Astrocyte of the spinal cord (primary cell): ENCODE results near the gene CRYGA.
"Not testable (repeated sequence)": the region's sequence is repeated elsewhere in the genome, so short reads cannot be mapped to it uniquely, and the experiment has no call there.

ENCODE experiments used
- DNase-seq: peaks from one replicate; pipeline ENCODE4 v3.0.0; 2011; ENCODE audit warnings: low read depth, low spot score
- H3K4me3 ChIP-seq: 2 replicates; pipeline ENCODE4 v1.5.1; 2011; ENCODE audit warnings: low read depth, mild to moderate bottlenecking, low read length, moderate library complexity
- in situ Hi-C: cut with HindIII; loops from 2 replicates; pipeline ENCODE4 v1.10.0; 2017; ENCODE audit warnings: low sequenced_read_pairs
- TF ChIP-seq, protein P1 (sequence below): IDR thresholded peaks from 2 replicates; pipeline ENCODE4 v1.5.1; 2012; ENCODE audit warnings: low read depth, mild to moderate bottlenecking, low read length, inconsistent platforms

CRYGA gene

DNA sequence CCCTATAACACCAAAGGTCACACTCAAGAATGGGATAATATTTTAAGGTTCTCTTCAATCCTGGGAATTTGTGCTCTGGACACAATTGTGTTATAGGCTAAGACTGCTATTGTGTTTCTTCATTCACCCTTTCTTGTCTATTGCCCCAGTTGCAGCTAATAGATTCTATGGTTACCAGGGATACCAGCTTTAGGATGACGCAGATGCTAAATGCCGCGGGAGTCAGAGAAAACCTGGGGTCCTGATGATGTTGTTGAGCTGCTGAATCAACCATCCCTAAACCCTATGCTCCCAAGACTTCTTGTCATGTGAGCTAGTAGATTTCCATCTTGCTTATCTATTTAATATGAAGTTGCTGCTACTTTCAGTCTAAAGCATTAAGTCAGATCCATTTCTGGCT, 44.5 kb downstream of the CRYGA start:
- in situ Hi-C loops = no loop called here
- TF ChIP-seq, protein P1, sequence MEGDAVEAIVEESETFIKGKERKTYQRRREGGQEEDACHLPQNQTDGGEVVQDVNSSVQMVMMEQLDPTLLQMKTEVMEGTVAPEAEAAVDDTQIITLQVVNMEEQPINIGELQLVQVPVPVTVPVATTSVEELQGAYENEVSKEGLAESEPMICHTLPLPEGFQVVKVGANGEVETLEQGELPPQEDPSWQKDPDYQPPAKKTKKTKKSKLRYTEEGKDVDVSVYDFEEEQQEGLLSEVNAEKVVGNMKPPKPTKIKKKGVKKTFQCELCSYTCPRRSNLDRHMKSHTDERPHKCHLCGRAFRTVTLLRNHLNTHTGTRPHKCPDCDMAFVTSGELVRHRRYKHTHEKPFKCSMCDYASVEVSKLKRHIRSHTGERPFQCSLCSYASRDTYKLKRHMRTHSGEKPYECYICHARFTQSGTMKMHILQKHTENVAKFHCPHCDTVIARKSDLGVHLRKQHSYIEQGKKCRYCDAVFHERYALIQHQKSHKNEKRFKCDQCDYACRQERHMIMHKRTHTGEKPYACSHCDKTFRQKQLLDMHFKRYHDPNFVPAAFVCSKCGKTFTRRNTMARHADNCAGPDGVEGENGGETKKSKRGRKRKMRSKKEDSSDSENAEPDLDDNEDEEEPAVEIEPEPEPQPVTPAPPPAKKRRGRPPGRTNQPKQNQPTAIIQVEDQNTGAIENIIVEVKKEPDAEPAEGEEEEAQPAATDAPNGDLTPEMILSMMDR = no peak
- no peak for DNase-seq
- H3K4me3 ChIP-seq = no peak overlapping the region

DNA sequence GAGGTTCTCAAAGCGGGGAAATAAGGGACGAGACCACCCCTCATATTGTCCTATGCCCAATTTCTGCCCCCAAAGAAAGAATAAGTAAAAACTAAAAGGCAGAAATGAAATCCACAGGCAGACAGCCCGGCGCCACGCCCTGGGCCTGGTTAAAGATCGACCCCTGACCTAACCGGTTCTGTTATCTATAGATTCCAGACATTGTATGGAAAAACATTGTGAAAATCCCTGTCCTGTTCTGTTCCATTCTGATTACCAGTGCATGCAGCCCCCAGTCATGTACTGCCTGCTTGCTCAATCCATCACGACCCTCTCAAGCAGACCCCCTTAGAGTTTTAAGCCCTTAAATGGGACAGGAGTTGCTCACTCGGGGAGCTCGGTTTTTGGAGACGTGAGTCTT, 46.0 kb downstream of the CRYGA start:
- in situ Hi-C loops, DNase-seq, H3K4me3 ChIP-seq: not testable (repeated sequence)

DNA sequence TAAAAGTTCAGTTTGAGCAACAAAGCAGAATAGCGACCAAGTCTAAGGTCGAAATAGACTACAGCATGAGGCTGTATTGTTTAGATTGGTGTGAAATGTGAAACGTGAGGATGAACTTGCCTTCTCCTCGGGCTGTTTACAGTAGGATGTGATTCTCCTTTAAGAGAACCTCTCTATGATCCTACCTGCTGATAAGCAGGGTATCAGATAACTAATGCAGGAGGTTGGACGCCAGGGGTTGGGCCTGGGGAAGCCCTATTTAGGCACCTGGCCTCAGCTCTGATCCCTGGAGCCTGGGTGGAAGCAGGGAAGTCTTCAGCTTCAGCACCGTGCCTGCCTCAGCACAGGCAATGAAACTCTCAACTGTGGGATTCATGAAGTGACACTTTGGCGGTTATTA, 50.4 kb downstream of the CRYGA start:
- TF ChIP-seq, protein P1 = no peak
- in situ Hi-C loops = no loop called here
- H3K4me3 ChIP-seq = no peak overlapping the region
- DNase-seq = no peak

DNA sequence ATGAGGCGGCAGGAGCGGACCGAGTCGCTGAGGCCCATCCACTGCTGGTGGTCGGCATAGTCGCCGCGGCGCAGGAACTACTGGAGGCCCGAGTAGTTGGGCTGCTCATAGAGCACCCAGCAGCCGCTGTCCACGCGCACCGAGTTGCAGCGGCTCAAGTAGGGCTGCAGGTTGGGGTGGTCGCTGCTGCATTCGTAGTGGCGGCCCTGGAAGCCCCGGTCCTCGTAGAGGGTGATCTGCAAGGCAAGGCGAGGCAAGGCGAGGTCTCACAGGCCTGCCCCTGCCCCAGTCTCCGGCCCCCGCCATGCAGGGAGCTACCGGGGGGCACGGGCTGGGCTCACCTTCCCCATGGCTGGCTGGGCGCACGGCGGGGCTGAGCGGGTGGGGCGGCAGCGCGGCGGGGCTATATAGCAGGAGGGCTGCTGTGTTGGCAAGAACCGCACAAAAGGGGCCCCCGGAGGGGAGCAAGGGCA, 51.1 kb downstream of the CRYGA start:
- H3K4me3 ChIP-seq, DNase-seq, in situ Hi-C loops: not testable (repeated sequence)
